GM12878 (cell line): ENCODE measurements around the gene DCDC2. TPM values are rescaled to one million over a fixed set of nuclear protein-coding genes. Genes with fewer than 3 reads are reported as not detected.
A peak's percentile ranks its signal among the peaks of the same experiment; 100 is the strongest.

ENCODE experiments used
- IKZF2 ChIP-seq, 2 experiments: fragments of 450-650 bp; IDR thresholded peaks; 2 replicates each; pipeline ENCODE4 v1.6.1; 2017; ENCODE audit warnings: mild to moderate bottlenecking in 2 of 2, moderate library complexity in 2 of 2
- IRF5 ChIP-seq: fragments of 450-650 bp; IDR thresholded peaks from 2 replicates; pipeline ENCODE4 v1.6.1; 2017; ENCODE audit warnings: borderline replicate concordance
- NKRF ChIP-seq: fragments of 450-650 bp; conservative IDR thresholded peaks from 2 replicates; pipeline ENCODE4 v1.6.1; 2017; ENCODE audit warnings: mild to moderate bottlenecking, moderate library complexity
- NR2C1 ChIP-seq: fragments of 450-650 bp; IDR thresholded peaks from 2 replicates; pipeline ENCODE4 v1.6.1; 2017; ENCODE audit warnings: antibody characterized with exemption, mild to moderate bottlenecking, moderate library complexity
- PKNOX1 ChIP-seq: fragments of 450-650 bp; IDR thresholded peaks from 2 replicates; pipeline ENCODE4 v1.6.1; 2016; ENCODE audit warnings: mild to moderate bottlenecking
- RELA ChIP-seq: fragments of 450-650 bp; IDR thresholded peaks from 2 replicates; pipeline ENCODE4 v1.8.0; 2014; ENCODE audit warnings: borderline replicate concordance; ENCODE audit not compliant: partially characterized antibody
- YBX1 ChIP-seq: fragments of 450-650 bp; IDR thresholded peaks from 2 replicates; pipeline ENCODE4 v1.6.1; 2016; ENCODE audit warnings: antibody characterized with exemption
- polyA plus RNA-seq, 11 experiments: library from polyadenylated mRNA; depleted of rRNA in 4 of 11; unstranded in 6 of 11; stranded (reverse) in 5 of 11; fragments of >200 nt; fragmentation: Nextera tagmentation in 4 of 11; fragmentation: Illumina TruSeq in 1 of 11; extraction: Ambion mirVana in 4 of 11; extraction: Trizol in 1 of 11; gene quantifications; 1 replicate in 1 of 11; 2 replicates in 10 of 11; pipeline versions ENCODE4 v1.2.1 to v1.2.3, GENCODE V29; 2011 to 2016; ENCODE audit warnings: inconsistent platforms in 2 of 11, missing spikeins in 2 of 11, low read depth in 1 of 11
- total RNA-seq, 4 experiments: library from RNA; depleted of rRNA in 3 of 4; stranded (reverse); fragments of >200 nt in 3 of 4; fragmentation: Illumina TruSeq in 1 of 4; extraction: Trizol in 1 of 4; gene quantifications; 2 replicates each; pipeline versions ENCODE4 v1.2.1 to v1.2.3, GENCODE V29; 2013 to 2021

DCDC2 gene
- total and polyA plus RNA-seq, 10 of the 15 experiments (the other 5 are each of a cell fraction or from before 2014, with no cell fraction given): under 0.01 to 0.03 TPM; not detected in 8

- TF ChIP-seq NKRF (peak; percentile 69), NR2C1 (peak; percentile 43; the same call in 1 of the 2 replicates), RELA (peak; percentile 25), IKZF2 (IDR thresholded peaks at IDR 0.05) (no peak), IRF5 (no peak), YBX1 (no peak), PKNOX1 (no peak)
Observed at GRCh38 chr6:24402697-24403500, 45.0 kb upstream of the DCDC2 start, which contains the start of gene MRS2 (continued).
